ENCODE results near the gene MFNG.
A peak's percentile ranks its signal among the peaks of the same experiment; 100 is the strongest.

Gene MFNG

DNA sequence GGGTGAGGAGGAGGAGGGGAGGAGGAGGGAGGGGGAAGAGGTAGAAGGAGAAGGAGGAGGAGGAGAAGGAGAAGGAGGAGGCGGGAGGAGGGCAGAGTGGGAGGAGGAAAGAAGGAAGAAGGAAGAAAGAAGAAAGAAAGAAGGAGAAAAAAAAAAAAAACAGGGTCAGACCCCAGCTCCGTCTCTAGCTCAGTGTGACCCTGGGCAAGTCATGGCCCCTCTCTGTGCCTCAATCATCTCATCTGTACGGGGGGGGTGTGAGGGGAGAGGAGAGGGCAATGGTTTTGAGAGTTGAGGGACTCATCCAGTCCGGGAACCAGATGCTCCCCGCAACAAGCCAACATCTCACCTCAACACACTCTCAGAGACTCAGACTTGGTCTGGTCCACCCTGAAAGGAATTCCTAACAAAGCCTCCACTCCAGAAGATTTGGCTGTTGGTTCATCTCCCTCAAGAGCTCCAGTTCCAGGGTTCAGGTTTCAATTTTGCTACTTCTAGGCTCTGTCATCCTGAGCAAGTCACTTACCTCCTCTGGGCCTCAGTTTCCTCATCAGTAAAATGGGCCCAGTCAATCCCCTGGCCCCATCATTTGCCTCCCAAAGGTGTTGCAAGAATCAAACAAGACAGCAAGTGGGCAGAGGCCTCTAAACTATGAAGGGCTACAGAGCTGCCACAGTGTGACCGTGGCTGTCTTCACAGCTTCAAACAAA, 25.4 kb upstream of the MFNG start:
- no peak for DNase-seq (ENCODE audit: low read depth)

DNA sequence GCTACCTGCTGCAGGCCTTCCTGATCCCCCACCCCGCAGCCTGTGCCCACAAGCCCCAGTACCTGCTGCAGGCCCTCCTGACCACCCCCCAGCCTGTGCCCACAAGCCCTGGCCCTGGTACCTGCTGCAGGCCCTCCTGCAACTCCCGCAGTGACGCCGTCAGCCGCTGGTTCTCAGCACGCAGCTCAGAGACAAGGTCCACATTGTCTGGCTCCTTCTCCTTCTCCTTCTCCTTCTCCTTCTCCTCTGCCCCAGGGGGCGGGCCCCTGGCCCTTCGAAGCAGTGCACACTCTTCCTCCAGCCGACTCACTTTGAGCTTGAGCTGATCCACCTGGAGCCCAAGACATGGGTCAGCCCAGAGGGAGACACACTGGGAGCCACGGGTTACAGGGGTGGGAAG, 23.9 kb upstream of the MFNG start:
- DNase-seq (ENCODE audit: low read depth), result no peak

DNA sequence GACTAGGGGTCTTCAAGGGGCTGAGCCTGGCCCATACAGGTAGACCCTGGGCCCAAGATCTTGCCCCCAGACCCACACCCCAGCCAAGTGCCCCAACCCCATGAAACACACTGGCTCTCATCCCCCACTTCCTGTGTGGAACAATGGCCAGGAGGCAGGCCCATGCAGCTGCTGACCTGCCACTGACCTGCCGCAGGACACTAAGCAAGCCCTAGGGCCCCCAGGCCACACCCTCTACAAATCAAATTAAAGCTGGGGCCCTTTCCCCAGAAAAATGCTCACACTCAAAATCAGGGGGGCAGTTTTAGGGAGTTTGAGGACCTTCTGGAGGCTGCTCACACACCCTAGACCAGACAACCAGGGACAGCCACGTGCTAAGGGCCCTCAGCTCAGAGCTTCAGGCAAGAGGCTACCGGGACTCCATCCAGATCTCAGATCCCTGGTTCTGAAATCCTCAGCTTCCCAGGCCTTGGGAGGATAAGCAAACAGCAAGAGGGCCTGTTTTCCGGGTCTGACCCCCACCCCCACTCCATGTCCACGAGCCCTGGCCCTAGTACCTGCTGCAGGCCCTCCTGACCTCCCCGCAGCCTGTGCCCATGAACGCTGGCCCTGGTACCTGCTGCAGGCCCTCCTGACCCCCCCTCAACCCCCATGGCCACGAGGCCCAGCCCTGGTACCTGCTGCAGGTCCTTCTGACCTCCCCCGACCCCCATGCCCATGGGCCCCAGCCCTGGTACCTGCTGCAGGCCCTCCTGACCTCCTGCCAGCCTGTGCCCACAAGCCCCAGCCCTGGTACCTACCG, 23.1 kb upstream of the MFNG start:
- no peak for DNase-seq (ENCODE audit: low read depth)

DNA sequence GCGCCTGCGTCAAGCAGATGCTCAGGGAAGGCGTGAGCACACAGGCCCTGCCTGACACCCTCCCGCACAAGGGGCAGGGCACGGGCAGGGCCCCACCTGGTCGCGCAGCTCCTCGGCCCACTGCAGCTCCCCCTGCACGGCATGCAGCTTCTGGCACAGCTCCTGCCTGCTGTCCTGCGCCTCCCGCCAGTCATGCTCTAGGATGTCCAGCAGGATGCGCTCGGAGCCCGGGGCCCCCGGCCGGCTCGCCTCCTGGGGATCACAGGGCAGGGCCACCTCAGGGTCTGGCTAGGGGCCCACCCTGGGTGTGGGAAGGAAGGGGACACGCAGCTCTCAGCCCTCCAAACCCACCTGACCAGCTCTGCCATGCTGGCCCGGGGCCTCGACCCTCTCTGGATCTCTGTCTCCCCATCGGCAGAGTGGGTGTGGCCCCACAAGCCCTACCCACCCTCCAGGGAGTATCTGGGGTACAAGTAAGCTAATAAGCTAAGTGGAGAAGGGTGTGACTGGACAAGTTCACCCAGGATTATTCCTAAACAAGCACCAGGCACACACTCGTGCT, 22.3 kb upstream of the MFNG start:
- no peak for DNase-seq (ENCODE audit: low read depth)

DNA sequence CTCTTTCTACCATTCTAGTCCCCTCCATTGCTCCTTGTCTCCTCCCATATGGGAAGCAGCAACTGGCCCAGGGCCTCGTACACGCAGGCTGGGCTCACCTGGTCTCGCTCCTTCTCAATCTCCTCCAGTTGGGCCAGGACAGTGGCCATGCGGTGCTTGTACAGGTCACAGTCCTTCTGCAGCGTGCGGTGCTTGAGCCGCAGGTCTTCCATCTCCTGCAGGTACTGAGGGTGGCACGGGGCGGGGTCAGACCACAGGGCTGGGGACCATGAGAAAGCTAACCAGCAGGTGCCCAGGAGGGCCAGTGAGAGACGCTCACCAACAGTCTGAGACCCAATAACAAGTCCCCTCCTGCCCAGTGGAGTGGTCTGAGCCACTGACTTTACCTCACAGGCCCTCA, 21.5 kb upstream of the MFNG start:
- no peak for DNase-seq (ENCODE audit: low read depth)

DNA sequence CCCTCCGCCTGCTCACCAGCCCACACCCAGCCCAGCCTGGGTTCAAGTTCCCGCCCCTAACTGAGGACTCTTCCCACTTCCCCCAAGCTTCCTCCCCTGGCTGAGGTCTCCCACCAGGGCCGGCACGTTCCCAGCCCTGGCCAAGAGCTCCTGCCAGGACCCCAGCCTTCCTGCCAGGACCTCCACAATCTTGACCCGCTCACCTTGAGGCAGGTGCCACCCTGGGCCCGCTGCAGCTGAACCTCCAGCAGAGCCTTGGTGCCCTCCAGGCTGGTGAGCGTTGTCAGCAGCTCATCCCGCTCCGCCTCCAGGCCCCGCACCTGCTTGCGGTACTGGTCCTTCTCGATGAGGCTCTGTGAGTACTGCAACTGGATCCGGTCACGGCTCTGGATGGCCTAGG, 19.8 kb upstream of the MFNG start:
- no peak for DNase-seq (ENCODE audit: low read depth)

DNA sequence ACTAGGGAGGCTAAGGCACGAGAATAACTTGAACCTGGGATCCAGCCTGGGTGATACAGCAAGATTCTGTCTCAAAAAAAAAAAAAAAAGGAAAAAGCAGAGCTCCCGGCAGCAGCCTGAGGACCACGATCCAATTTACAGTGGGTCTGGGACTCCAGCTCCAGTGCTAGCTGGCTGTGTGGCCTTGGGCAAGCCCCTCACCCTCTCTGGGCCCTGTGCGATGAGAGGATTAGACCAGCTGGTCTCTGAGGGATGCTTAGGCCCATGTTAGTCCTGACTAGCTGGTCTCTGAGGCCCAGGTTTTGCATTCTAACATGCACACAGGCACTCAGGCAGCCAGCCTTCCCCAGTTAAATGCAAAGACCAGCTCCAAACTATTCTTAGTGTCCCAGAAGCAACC, 19.4 kb upstream of the MFNG start:
- DNase-seq (ENCODE audit: low read depth), result no peak

DNA sequence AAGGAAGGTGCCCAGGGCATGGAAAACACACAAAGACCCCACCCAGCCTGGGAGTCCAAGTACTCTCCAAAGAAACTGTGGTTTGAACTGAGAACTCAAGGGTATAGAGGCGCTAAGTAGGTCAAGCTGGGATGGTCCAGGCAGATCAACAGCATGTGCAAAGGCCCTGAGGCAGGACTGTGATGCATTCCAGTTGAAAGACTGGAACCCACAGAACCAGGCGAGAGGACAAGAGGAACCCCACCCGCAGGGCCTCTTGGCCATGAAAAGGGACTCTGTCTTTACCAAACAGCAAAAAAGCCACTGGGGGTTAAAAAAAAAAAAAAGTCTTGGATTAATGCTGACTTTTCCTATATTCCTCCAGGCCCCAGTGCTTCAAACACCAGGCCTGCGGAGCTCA, 18.8 kb upstream of the MFNG start:
- no peak for DNase-seq (ENCODE audit: low read depth)

DNA sequence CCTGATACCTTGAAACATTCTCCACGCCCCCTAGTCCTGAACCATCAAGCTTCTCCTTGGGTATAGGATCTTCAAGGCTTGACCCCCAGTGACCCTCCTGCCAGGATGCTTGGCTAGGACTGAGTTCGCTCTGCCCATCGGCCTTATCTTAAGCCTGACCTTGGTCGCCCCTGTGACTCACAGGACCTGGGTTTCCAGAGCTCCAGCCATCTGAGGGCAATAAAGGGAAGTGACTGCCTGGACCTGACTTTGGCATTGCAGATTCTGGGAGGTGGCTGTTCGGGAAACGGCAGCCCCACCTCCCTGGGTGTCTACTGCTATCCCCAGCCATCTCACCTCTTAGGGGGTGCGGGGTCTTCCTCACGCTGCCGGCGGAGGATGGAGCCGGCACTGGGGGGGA, 17.7 kb upstream of the MFNG start:
- no peak for DNase-seq (ENCODE audit: low read depth)

DNA sequence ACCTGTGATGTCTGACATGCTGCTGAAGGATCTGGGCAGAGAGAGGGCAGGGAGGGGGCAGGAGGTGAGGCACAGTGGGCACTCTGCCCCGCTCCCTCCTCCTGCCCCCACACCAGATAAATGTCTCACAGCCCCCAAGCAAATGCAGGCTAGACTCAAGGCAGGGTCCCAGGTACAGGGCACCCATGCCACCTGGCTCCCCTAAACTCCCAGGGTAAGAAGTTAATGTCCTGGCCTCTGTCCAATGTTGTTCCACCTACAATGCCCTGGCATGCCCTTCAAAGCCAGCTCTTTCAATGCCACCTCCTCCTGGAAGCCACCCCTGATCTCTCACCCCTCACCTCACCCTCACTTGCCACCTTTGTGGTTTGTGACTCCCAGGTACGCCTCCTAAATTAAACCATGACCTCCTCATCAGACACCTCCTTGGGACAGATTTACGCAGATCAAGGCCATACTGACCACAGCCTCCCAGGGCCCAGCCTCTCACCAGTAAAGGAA, 17.0 kb upstream of the MFNG start:
- DNase-seq (ENCODE audit: low read depth), result no peak

DNA sequence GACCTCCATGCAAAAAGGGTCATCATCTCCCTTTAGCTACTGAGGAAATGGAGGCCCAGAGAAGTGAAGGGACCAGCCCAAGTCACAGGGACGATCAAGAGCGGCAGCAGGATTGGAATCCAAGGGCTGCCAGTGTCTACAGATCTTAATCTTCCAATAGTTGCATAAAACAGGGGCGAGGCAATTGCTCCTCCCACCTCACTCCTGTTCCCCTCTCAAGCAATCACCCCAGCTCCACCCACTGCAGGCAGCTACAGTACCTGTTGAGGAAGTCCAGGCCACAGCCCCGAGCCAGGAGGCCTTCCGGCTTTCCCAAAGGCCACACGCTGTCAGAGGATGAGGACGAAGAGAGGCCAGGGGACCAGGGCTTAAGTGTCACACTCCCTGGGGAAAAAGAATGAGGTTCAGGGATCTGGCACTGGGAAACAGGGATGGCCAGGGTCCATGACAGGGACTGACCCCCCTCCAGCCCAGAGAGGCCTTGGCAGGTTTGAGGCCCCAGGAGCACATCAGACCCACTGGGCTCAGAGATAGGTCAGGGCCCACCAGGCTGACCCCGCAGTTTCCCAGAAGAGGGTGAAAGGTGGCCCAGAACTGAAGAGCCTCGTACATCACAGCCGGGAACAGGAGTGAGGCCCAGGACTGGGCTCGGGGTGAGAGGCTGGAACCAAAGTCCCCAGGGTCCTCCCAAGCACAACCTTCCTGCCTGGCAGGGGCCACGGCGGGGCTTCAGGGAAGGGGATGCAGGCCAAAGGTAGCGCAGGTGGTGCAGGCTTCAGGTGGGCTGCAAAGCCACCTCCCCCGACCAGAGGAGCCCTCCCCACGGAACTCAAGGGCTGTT, 16.4 kb upstream of the MFNG start:
- DNase-seq (ENCODE audit: low read depth), result no peak

DNA sequence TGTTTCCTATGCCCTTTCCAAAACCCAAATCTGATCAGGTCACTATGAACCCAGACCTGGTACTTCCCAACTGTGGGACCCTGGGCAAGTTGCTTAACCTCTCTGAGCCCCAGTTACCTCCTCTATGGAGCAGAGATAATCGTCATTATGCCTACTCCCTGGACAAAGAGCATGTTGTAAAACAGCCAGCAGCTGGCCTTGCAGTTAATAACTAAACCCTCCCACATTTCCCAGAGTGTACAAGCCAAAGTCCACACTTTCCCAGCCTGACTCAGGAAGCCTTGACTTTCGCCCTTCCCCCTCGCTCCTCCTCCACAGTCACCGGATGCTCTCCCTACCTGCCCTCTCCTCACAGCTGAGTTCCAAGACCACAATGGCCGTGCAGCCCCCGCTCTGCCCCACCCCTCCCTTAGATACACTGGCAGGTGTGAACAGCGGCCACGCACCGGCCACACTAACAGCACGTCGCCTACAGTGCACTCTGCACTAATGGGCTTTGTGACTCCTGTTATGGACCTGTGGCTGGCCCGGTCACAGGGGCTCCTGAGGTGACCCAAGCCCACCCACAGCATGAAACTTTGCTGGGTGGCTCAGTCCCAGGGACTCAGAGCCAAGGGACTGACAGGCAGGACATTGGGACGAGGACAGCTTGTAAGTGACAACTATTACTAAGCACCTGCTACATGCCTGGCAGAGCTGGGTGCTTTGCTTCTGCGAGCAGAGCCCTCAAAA, 15.6 kb upstream of the MFNG start:
- no peak for DNase-seq (ENCODE audit: low read depth)

DNA sequence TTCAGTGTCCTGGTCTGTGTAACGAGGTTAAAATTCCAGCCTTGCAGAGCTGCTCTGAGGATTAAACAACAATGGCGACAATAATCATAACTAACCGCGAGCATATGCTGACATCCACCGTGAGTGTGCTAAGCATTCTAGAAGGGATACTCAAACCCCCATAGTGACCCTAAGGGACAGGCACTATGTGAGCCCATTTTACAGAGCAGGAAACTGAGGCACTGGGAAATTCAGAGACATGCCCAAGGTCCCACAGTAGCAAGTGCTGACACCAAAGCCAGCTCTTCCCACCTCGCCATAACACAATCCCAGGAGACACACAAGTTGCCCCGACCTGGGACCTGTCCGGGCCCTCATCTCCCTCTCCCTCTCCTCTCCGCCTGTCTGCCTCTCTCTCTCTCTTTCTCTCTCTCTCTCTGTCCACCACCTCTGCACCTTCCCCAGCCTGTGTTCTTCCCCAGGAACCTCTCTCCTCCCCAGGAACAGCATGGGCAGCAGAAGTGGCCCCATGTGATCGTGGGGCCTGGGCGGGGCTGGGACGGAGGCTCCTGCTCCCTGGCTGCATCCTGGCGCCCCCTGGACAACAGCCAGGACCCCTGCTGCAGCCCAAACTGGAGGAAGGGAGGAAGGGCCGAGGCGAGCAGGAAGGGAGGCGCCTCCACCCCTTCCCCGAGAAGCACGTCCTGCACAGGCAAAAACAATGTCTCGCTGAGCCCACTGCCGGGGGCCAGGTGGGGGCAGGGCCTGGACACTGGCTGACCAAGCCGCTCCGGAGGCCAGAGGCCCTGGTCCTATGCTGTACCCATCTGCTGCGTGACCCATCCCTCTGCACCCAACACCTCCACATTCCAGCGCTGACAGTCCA, 14.8 kb upstream of the MFNG start:
- no peak for DNase-seq (ENCODE audit: low read depth)

DNA sequence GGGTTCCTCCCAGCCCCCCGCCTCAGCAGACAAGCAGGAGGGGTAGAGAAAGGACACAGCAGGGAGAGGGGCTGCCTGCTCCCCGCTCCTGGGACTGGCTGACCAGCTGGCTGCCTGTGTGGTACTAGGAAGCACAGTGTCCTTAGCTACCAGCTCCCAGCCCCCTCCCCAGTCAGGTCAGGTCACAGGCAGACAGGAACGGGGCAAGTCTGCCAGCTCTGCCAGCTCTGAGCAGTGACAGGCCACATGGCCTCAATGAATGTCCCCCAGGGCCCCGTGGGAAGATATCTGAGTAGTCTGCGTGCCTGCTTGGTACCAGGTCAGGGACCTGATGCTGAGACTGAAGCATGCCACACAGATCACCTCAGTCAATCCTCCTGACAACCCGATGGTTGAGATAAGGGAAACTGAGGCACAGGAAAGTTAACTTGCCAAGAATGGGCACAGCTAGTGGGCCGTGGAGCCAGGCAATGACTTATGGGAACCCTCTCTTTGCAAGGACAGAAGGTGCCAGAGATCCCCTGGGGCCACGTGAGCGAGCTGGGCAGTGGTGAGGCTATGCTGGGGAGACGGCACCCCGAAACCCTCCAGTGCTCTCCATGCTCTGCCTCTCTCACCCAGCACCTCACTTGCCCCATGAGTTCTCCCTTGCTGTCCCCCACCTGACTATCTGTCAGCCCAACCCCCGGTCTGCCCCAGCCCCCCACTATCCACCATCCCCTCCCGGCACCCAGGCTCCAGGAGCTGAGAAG, 13.8 kb upstream of the MFNG start:
- no peak for DNase-seq (ENCODE audit: low read depth)

DNA sequence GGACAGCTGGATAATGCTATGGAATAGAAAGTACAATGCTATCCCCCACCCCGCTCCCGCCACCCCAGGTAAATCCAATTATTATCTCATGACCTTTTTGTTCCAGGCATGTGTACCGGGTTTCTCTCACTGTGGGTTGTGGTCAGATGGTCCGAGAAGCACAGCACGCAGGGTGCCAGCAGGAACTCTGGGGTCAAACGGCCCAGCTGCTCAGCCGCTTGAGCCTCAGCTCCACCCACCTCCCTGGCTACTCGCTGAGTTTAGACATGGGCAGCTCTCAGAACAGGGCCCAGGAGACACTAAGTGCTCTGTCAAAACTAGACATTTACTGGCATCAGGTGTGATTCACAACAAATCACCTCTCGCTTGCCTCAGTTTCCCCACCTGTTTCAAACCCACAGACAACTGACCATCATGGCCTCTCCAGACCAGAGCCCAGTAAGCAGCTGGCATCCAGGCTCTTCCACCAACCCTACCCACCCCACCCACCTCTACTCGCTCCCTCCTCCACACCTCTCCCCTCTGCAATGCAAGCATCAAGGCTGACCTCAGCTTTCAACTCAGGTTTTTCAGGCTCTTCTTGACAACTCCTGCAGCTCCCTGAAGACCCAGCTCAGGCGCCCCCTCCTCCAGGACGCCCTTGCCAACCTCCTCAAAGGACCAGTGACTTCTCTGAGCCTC, 13.0 kb upstream of the MFNG start:
- no peak for DNase-seq (ENCODE audit: low read depth)

DNA sequence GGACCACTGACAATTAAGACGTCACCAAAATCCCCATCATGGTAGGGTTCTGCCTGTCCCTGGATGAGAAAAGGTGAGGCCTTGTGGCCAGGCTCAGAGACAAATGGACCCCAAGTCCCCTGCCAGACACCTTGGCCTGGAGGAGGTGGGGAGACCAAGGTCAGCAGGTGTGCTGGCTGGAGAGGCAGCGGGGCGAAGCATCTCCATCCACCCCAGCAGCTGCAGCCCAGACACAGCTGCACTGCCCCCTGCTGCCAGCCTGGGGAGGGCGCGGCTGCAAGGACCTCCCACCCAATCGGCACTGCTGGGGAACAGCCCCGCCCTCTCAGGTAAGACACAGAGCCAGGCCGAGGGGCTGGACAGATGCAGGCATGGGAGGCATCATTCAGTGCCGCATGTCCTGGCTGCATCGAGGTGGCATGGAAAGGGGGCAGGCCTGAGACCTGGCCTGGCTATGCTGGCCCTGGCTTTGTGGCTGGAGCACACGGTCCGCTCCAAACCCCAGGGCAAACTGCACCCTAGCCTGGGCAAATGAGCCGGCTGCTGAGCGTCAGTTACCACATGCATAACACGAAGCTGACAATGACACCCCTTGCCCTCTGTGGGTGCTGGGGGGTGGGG, 12.2 kb upstream of the MFNG start:
- no peak for DNase-seq (ENCODE audit: low read depth)

DNA sequence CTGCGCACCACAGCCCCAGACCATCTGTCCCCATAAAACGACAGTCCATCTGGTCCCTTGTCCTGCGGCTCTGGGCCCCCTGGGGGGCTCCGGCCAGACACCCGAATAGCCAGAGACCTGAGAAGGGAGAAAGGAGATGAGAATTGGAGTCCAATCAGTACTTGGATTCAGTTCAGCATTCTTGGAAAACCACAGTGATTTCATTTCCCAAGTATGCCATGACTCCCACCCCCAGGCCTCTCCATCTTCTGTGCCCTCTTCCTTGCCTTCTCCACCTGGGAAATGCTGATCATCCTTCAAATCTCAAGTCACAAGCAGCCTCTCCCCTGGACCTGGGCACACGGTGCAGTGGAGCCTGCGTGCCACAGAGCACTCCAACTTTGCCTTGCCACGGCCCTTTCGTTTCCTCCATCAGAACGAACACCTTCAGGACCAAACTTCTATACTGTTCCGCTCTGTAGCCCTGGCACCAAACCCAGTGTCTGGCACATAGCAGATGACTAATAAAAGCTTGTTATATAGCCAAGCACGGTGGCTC, 10.9 kb upstream of the MFNG start:
- DNase-seq (ENCODE audit: low read depth), result peak; percentile 91

DNA sequence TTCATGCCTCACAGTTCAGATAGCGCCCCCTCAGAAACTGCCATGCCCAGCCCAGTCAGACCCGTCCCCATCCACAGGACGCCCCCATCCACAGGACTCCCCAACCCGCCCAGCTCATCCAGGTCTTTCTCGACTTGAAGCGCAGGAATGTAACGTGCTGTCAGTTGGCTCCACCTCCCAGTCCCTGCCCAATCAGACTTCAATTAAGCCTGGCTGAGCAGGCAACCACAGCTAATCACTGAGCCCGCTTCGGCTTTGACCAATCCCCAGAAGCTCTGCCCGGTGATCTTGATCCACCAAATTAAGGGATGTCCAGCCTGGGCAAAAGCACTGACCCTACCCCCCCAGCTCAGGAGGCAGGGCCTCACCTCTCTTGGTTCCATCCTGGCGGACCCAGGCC, 10.5 kb upstream of the MFNG start:
- DNase-seq (ENCODE audit: low read depth), result peak; percentile 30

DNA sequence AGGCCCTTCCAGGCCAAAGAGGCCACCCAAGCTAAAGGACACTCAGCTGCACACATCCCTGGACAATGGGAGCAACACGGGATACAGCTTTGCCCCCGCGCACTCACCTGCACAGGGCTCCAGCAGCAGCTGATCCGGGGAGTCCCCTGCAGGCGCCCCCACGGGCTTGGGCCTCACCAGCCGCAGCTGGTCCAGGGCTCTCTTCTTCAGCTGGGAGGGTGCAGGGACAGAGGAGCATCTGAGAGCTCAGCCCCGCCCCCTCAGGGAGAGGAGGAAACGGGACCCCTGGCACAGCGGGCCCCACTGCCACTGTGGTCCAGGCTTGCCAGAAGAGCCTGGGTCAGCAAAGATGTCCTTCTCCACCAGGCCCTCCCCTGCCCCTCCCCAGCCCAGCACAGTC, 7.8 kb upstream of the MFNG start:
- no peak for DNase-seq (ENCODE audit: low read depth)

Data from HS-27A (cell line).